ENCODE data around the gene TMEM132C. TPM values are rescaled to one million over a fixed set of nuclear protein-coding genes. Genes with fewer than 3 reads are reported as not detected.

TMEM132C gene
- total RNA-seq, 1 donor from 2014 or later: 0.29 TPM

GRCh38 chr12:128734371-128734770, 467.4 kb downstream of the TMEM132C start:
- peaks cover 4% of the 10 kb centered on the region for H3K9me3 Mint-ChIP-seq (ENCODE audit: low read depth)

GRCh38 chr12:128737292-128737966, 470.5 kb downstream of the TMEM132C start:
- Mint-ChIP-seq H3K9me3 (ENCODE audit: low read depth) (peaks cover 10% of the 10 kb centered on the region), H3K27ac (no peak overlapping the region), H3K36me3 (ENCODE audit: insufficient read depth) (peaks cover 2% of the 10 kb centered on the region), H3K4me3 (ENCODE audit: low read depth) (no peak overlapping the region), H3K4me1 (ENCODE audit: low read depth) (no peaks in the 10 kb centered on the region), H3K27me3 (peaks cover 23% of the 10 kb centered on the region)
- no peak for TF ChIP-seq CTCF (IDR thresholded peaks at IDR 0.05; ENCODE audit: unreplicated experiment)
- no peak for DNase-seq (ENCODE audit: low spot score, unreplicated experiment)

More at GRCh38 chr12:128734371-128734770, 467.4 kb downstream of the TMEM132C start:
- H3K4me3 Mint-ChIP-seq (ENCODE audit: low read depth): no peak overlapping the region
- peaks cover 24% of the 10 kb centered on the region for H3K27me3 Mint-ChIP-seq
- TF ChIP-seq CTCF (IDR thresholded peaks at IDR 0.05; ENCODE audit: unreplicated experiment): no peak
- peaks cover 3% of the 10 kb centered on the region for H3K4me1 Mint-ChIP-seq (ENCODE audit: low read depth)
- peaks cover 2% of the 10 kb centered on the region for H3K36me3 Mint-ChIP-seq (ENCODE audit: insufficient read depth)
- no peak for DNase-seq (ENCODE audit: low spot score, unreplicated experiment)
- no peak overlapping the region for H3K27ac Mint-ChIP-seq

GRCh38 chr12:128743916-128744315, 476.9 kb downstream of the TMEM132C start:
- Mint-ChIP-seq H3K9me3 (ENCODE audit: low read depth) (peaks cover 10% of the 10 kb centered on the region), H3K36me3 (ENCODE audit: insufficient read depth) (peaks cover 2% of the 10 kb centered on the region), H3K27me3 (peaks cover 6% of the 10 kb centered on the region), H3K4me3 (ENCODE audit: low read depth) (no peak overlapping the region), H3K4me1 (ENCODE audit: low read depth) (no peaks in the 10 kb centered on the region), H3K27ac (no peak overlapping the region)
- TF ChIP-seq CTCF (IDR thresholded peaks at IDR 0.05; ENCODE audit: unreplicated experiment): no peak
- DNase-seq (ENCODE audit: low spot score, unreplicated experiment): no peak

- no peaks in the 10 kb centered on the region for H3K36me3 Mint-ChIP-seq (ENCODE audit: insufficient read depth)
- no peak for DNase-seq (ENCODE audit: low spot score, unreplicated experiment)
- H3K9me3 Mint-ChIP-seq (ENCODE audit: low read depth): no peaks in the 10 kb centered on the region
- no peak for TF ChIP-seq CTCF (IDR thresholded peaks at IDR 0.05; ENCODE audit: unreplicated experiment)
- H3K27ac Mint-ChIP-seq: no peak overlapping the region
- no peak overlapping the region for H3K4me3 Mint-ChIP-seq (ENCODE audit: low read depth)
- no peaks in the 10 kb centered on the region for H3K4me1 Mint-ChIP-seq (ENCODE audit: low read depth)
- H3K27me3 Mint-ChIP-seq: peaks cover 6% of the 10 kb centered on the region
These were observed 479.1 kb downstream of the TMEM132C start for GRCh38 chr12:128745772-128746689.

GRCh38 chr12:128747441-128747840, 480.5 kb downstream of the TMEM132C start:
- H3K36me3 Mint-ChIP-seq (ENCODE audit: insufficient read depth): no peaks in the 10 kb centered on the region
- no peaks in the 10 kb centered on the region for H3K4me1 Mint-ChIP-seq (ENCODE audit: low read depth)
- H3K4me3 Mint-ChIP-seq (ENCODE audit: low read depth): no peak overlapping the region
- H3K9me3 Mint-ChIP-seq (ENCODE audit: low read depth): no peaks in the 10 kb centered on the region
- no peak for TF ChIP-seq CTCF (IDR thresholded peaks at IDR 0.05; ENCODE audit: unreplicated experiment)
- H3K27ac Mint-ChIP-seq: no peak overlapping the region
- no peak for DNase-seq (ENCODE audit: low spot score, unreplicated experiment)
- peaks cover 3% of the 10 kb centered on the region for H3K27me3 Mint-ChIP-seq

Measured in progenitor cell of endocrine pancreas (in vitro differentiated cells).